Liver (tissue), 9 donors: ENCODE data around the gene CUL2. TPM values are rescaled to one million over a fixed set of nuclear protein-coding genes. Genes with fewer than 3 reads are reported as not detected.
A peak's percentile ranks its signal among the peaks of the same experiment; 100 is the strongest.

Experiments used
- DNase-seq: peaks from one replicate; pipeline ENCODE4 v3.0.0-alpha.2; 2017; ENCODE audit warnings: low spot score
- H3K27ac ChIP-seq, 2 donors: one replicate each; pipeline ENCODE4 v1.7.0; 2013; ENCODE audit warnings: inconsistent platforms in 2 of 2, low read length in 2 of 2, control low read depth in 1 of 2, low read depth in 1 of 2, mild to moderate bottlenecking in 1 of 2
- H3K27me3 ChIP-seq, 4 donors: one replicate each; pipeline versions ENCODE4 v1.6.1 to v1.7.0; 2013; ENCODE audit warnings: low read length in 3 of 4, inconsistent platforms in 1 of 4, mild to moderate bottlenecking in 1 of 4, moderate library complexity in 1 of 4; ENCODE audit not compliant: control insufficient read depth in 4 of 4, insufficient read depth in 4 of 4
- H3K36me3 ChIP-seq, 4 donors: one replicate each; pipeline versions ENCODE4 v1.6.1 to v1.7.0; 2013; ENCODE audit warnings: low read length in 3 of 4, mild to moderate bottlenecking in 3 of 4, low read depth in 1 of 4, moderate library complexity in 1 of 4; ENCODE audit not compliant: control insufficient read depth in 4 of 4, insufficient read depth in 3 of 4
- H3K4me1 ChIP-seq, 4 donors: one replicate each; pipeline versions ENCODE4 v1.6.1 to v1.7.0; 2013; ENCODE audit warnings: low read length in 3 of 4, mild to moderate bottlenecking in 3 of 4, moderate library complexity in 1 of 4; ENCODE audit not compliant: control insufficient read depth in 4 of 4, insufficient read depth in 4 of 4
- H3K4me3 ChIP-seq, 3 donors: one replicate each; pipeline versions ENCODE4 v1.6.1 to v1.7.0; 2013; ENCODE audit warnings: low read length in 3 of 3, control low read depth in 1 of 3, low read depth in 1 of 3, mild to moderate bottlenecking in 1 of 3
- H3K9ac ChIP-seq, 2 donors: one replicate each; pipeline ENCODE4 v1.7.0; 2013; ENCODE audit warnings: low read length in 2 of 2, mild to moderate bottlenecking in 2 of 2, moderate library complexity in 2 of 2, control low read depth in 1 of 2, low read depth in 1 of 2
- H3K9me3 ChIP-seq, 4 donors: one replicate each; pipeline versions ENCODE4 v1.6.1 to v1.7.0; 2013; ENCODE audit warnings: low read length in 3 of 4; ENCODE audit not compliant: control insufficient read depth in 4 of 4
- EGR1 ChIP-seq, 2 donors: IDR thresholded peaks; 2 replicates each; pipeline ENCODE4 v1.6.1; 2016 to 2018; ENCODE audit warnings: antibody characterized with exemption in 2 of 2, low read depth in 2 of 2
- FOXA1 ChIP-seq: IDR thresholded peaks from 2 replicates; pipeline ENCODE4 v1.6.1; 2016; ENCODE audit warnings: antibody characterized with exemption
- FOXA2 ChIP-seq: IDR thresholded peaks from 2 replicates; pipeline ENCODE4 v1.6.1; 2016; ENCODE audit warnings: antibody characterized with exemption
- GABPA ChIP-seq, 2 donors: IDR thresholded peaks in 1 of 2; conservative IDR thresholded peaks in 1 of 2; 2 replicates each; pipeline ENCODE4 v1.6.1; 2016; ENCODE audit warnings: antibody characterized with exemption in 2 of 2, mild to moderate bottlenecking in 1 of 2, moderate library complexity in 1 of 2
- HNF4A ChIP-seq, 2 donors: conservative IDR thresholded peaks; 2 replicates each; pipeline ENCODE4 v1.6.1; 2016; ENCODE audit warnings: antibody characterized with exemption in 2 of 2, mild to moderate bottlenecking in 2 of 2
- HNF4G ChIP-seq: IDR thresholded peaks from 2 replicates; pipeline ENCODE4 v1.6.1; 2016; ENCODE audit warnings: antibody characterized with exemption
- JUND ChIP-seq, 2 donors: IDR thresholded peaks; 2 replicates each; pipeline ENCODE4 v1.6.1; 2016; ENCODE audit warnings: antibody characterized with exemption in 2 of 2
- NR2F2 ChIP-seq: IDR thresholded peaks from 2 replicates; pipeline ENCODE4 v1.6.1; 2016; ENCODE audit warnings: antibody characterized with exemption
- RAD21 ChIP-seq, 2 donors: IDR thresholded peaks; 2 replicates each; pipeline ENCODE4 v1.6.1; 2016; ENCODE audit warnings: antibody characterized with exemption in 2 of 2, mild to moderate bottlenecking in 2 of 2
- RXRA ChIP-seq, 2 donors: IDR thresholded peaks; 2 replicates each; pipeline ENCODE4 v1.6.1; 2017 to 2018; ENCODE audit warnings: antibody characterized with exemption in 2 of 2, mild to moderate bottlenecking in 1 of 2
- SP1 ChIP-seq: IDR thresholded peaks from 2 replicates; pipeline ENCODE4 v1.6.1; 2018; ENCODE audit warnings: antibody characterized with exemption, mild to moderate bottlenecking
- TAF1 ChIP-seq: conservative IDR thresholded peaks from 2 replicates; pipeline ENCODE4 v1.6.1; 2016; ENCODE audit warnings: antibody characterized with exemption, mild to moderate bottlenecking
- YY1 ChIP-seq: IDR thresholded peaks from 2 replicates; pipeline ENCODE4 v1.6.1; 2016; ENCODE audit warnings: antibody characterized with exemption, mild to moderate bottlenecking
- WGBS: extraction: QIAGEN DNeasy Blood & Tissue Kit; methylation state at CpG from one replicate; pipeline ENCODE4 v1.1.7; 2013; 5-methylcytosine and 5-hydroxymethylcytosine counted together
- polyA plus RNA-seq, 2 donors: library from polyadenylated mRNA; stranded (reverse) in 1 of 2; unstranded in 1 of 2; fragments of 200-250 nt in 1 of 2; fragments of >200 nt in 1 of 2; fragmentation: Nextera tagmentation in 1 of 2; extraction: Ambion mirVana in 1 of 2; gene quantifications; one replicate each; pipeline versions ENCODE4 v1.2.1 to v1.2.3, GENCODE V29; 2013 to 2015
- total RNA-seq, 2 donors: library from RNA; depleted of rRNA; stranded (reverse); fragments of >200 nt; gene quantifications; one replicate each; pipeline ENCODE4 v1.2.3, GENCODE V29; 2014
- TF ChIP-seq, protein P1 (sequence below): IDR thresholded peaks from 2 replicates; pipeline ENCODE4 v1.6.1; 2016; ENCODE audit warnings: antibody characterized with exemption
- TF ChIP-seq, protein P2 (sequence below): IDR thresholded peaks from 2 replicates; pipeline ENCODE4 v1.6.1; 2016; ENCODE audit warnings: antibody characterized with exemption
- TF ChIP-seq, protein P3 (sequence below): IDR thresholded peaks from 2 replicates; pipeline ENCODE4 v1.6.1; 2016; ENCODE audit warnings: antibody characterized with exemption
- TF ChIP-seq, protein P4 (sequence below): fragments of 150-350 bp; IDR thresholded peaks from 2 replicates; pipeline ENCODE4 v1.5.1; 2017; ENCODE audit warnings: improper control_type of control experiment, low read depth, low read length; ENCODE audit not compliant: missing input control
- TF ChIP-seq, protein P5 (sequence below): IDR thresholded peaks from 2 replicates; pipeline ENCODE4 v1.6.1; 2016; ENCODE audit warnings: antibody characterized with exemption, mild to moderate bottlenecking
- donor health status: healthy.
- donor health status: healthy.
- donor health status: healthy.
- donor health status: healthy.
- donor health status: healthy.

Gene CUL2
- total and polyA plus RNA-seq, 4 donors = 8.6 to 14.1 (median 12.1) TPM

DNA sequence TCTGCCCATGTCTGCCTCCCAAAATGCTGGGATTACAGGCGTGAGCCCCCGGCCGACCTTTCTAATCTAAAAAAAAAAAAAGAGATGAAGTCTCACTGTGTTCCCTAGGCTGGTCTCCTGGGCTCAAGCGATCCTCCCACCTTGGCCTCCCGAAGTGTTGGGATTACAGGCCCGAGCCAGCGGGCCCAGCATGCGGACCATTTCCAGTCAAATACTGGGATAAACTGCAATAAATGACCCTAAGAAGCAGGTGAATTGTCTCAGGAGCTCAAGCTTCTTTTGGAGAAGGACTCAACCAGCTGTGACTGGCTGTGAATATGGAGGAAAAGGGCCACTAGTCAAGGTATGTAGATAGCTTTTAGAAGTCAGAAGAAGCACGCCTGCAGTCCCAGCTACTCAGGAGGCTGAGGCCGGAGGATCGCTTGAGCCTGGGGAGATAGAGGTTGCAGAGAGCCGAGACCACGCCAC is 36.0 kb upstream of the CUL2 start:
- Histone ChIP-seq H3K36me3 (no peaks in the 10 kb centered on the region), H3K4me1 (peaks cover 6 to 23% (median 12%) of the 10 kb centered on the region in 4 donors), H3K27ac (peak overlapping the region; percentile 93 to 100), H3K9me3 (no peaks in the 10 kb centered on the region), H3K4me3 (peak overlapping the region; percentile 30 to 76 (median 40)), H3K27me3 (no peaks in the 10 kb centered on the region), H3K9ac (peak overlapping the region; percentile 49 to 76)
- TF ChIP-seq TAF1 = no peak
- TF ChIP-seq SP1 = no peak
- no peak for TF ChIP-seq EGR1 (IDR thresholded peaks at IDR 0.05; ENCODE audit: low read depth in 2 of 2)
- no peak for TF ChIP-seq GABPA (IDR thresholded peaks at IDR 0.05 in 1 of 2, conservative IDR thresholded peaks at IDR 0.05 in 1 of 2)
- TF ChIP-seq HNF4A (conservative IDR thresholded peaks at IDR 0.05) = no peak
- no peak for TF ChIP-seq RXRA (IDR thresholded peaks at IDR 0.05)
- TF ChIP-seq FOXA1 = no peak
- TF ChIP-seq, protein P1, sequence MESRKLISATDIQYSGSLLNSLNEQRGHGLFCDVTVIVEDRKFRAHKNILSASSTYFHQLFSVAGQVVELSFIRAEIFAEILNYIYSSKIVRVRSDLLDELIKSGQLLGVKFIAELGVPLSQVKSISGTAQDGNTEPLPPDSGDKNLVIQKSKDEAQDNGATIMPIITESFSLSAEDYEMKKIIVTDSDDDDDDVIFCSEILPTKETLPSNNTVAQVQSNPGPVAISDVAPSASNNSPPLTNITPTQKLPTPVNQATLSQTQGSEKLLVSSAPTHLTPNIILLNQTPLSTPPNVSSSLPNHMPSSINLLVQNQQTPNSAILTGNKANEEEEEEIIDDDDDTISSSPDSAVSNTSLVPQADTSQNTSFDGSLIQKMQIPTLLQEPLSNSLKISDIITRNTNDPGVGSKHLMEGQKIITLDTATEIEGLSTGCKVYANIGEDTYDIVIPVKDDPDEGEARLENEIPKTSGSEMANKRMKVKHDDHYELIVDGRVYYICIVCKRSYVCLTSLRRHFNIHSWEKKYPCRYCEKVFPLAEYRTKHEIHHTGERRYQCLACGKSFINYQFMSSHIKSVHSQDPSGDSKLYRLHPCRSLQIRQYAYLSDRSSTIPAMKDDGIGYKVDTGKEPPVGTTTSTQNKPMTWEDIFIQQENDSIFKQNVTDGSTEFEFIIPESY = no peak
- TF ChIP-seq NR2F2 = no peak
- TF ChIP-seq, protein P2, sequence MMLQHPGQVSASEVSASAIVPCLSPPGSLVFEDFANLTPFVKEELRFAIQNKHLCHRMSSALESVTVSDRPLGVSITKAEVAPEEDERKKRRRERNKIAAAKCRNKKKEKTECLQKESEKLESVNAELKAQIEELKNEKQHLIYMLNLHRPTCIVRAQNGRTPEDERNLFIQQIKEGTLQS = no peak
- no peak for TF ChIP-seq FOXA2
- no peak for TF ChIP-seq JUND (IDR thresholded peaks at IDR 0.05)
- no peak for TF ChIP-seq RAD21 (IDR thresholded peaks at IDR 0.05)
- TF ChIP-seq, protein P3, sequence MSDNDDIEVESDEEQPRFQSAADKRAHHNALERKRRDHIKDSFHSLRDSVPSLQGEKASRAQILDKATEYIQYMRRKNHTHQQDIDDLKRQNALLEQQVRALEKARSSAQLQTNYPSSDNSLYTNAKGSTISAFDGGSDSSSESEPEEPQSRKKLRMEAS = no peak
- TF ChIP-seq, protein P4, sequence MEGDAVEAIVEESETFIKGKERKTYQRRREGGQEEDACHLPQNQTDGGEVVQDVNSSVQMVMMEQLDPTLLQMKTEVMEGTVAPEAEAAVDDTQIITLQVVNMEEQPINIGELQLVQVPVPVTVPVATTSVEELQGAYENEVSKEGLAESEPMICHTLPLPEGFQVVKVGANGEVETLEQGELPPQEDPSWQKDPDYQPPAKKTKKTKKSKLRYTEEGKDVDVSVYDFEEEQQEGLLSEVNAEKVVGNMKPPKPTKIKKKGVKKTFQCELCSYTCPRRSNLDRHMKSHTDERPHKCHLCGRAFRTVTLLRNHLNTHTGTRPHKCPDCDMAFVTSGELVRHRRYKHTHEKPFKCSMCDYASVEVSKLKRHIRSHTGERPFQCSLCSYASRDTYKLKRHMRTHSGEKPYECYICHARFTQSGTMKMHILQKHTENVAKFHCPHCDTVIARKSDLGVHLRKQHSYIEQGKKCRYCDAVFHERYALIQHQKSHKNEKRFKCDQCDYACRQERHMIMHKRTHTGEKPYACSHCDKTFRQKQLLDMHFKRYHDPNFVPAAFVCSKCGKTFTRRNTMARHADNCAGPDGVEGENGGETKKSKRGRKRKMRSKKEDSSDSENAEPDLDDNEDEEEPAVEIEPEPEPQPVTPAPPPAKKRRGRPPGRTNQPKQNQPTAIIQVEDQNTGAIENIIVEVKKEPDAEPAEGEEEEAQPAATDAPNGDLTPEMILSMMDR = no peak
- no peak for TF ChIP-seq YY1
- TF ChIP-seq, protein P5, sequence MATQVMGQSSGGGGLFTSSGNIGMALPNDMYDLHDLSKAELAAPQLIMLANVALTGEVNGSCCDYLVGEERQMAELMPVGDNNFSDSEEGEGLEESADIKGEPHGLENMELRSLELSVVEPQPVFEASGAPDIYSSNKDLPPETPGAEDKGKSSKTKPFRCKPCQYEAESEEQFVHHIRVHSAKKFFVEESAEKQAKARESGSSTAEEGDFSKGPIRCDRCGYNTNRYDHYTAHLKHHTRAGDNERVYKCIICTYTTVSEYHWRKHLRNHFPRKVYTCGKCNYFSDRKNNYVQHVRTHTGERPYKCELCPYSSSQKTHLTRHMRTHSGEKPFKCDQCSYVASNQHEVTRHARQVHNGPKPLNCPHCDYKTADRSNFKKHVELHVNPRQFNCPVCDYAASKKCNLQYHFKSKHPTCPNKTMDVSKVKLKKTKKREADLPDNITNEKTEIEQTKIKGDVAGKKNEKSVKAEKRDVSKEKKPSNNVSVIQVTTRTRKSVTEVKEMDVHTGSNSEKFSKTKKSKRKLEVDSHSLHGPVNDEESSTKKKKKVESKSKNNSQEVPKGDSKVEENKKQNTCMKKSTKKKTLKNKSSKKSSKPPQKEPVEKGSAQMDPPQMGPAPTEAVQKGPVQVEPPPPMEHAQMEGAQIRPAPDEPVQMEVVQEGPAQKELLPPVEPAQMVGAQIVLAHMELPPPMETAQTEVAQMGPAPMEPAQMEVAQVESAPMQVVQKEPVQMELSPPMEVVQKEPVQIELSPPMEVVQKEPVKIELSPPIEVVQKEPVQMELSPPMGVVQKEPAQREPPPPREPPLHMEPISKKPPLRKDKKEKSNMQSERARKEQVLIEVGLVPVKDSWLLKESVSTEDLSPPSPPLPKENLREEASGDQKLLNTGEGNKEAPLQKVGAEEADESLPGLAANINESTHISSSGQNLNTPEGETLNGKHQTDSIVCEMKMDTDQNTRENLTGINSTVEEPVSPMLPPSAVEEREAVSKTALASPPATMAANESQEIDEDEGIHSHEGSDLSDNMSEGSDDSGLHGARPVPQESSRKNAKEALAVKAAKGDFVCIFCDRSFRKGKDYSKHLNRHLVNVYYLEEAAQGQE = no peak
- no peak for TF ChIP-seq HNF4G
- 72% methylated on average over 13 of the region's 13 CpGs for WGBS
- DNase-seq = no peak
